Measurements from ENCODE around the gene CSK. TPM values are rescaled to one million over a fixed set of nuclear protein-coding genes. Genes with fewer than 3 reads are reported as not detected.
A peak's percentile ranks its signal among the peaks of the same experiment; 100 is the strongest.

The CSK gene
- total RNA-seq, 1 experiment from 2014 or later = 49.2 TPM

DNA sequence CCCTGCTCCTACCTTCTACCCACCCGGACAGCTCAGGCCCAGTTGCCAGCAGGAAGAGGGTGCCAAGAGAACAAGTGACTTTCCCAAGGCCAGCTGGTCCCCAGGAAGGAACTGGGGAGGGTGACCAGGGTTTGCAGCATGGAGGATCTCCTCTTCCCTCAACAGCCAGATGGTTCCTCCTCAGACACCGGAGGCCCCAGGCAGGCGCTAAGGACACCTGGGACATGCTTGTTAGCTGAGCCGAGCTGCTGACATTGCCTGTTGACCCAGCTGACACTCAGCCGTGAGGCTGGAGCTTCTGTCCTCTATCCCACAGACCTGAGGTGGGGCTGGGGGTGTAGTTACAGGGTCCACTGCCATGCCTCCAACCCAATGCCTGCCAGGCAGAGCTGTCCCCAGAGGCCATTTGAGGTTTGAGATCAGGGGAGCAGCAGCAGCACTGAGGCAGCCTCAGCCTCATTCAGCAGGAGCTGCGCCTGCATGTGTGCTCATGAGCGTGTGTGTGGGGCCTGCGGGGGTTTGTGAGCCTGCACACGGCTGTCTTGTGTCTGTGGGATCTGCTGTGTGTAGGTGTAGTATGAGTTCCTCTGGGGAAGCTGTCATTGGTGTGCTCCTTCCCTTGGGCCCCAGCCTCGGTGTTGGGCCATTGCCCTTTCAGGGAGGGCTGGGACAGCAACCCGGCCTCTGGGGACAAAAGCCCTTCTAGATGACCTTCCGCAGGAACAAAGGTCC lies 51.7 kb downstream of the CSK start:
- no peaks in the 10 kb centered on the region for H3K79me1 ChIP-seq (ENCODE audit: insufficient read depth, low read depth, low read length, poor library complexity, severe bottlenecking)
- DNase-seq = no peak
- no peaks in the 10 kb centered on the region for H3K4me1 ChIP-seq (ENCODE audit: insufficient read depth, low read length)
- H3K14ac ChIP-seq (ENCODE audit: insufficient read depth, low read length) = no peak overlapping the region; the same call in 1 of the 2 replicates
- no peaks in the 10 kb centered on the region for H3K9me3 ChIP-seq (ENCODE audit: control insufficient read depth, low read depth, low read length)
- no peak overlapping the region for H3K4me2 ChIP-seq (ENCODE audit: insufficient read depth, insufficient read length, low read length)
- no peak overlapping the region for H3K56ac ChIP-seq (ENCODE audit: insufficient read length, low read depth, low read length)
- Mint-ChIP-seq H3K27me3 (ENCODE audit: low read depth) (peaks cover 16% of the 10 kb centered on the region), H3K9me3 (no peaks in the 10 kb centered on the region), H3K4me3 (no peak overlapping the region), H3K27ac (peak overlapping the region in 2 of 3 experiments; percentile 61 to 84; a peak in 2 of 7 replicates), H3K36me3 (ENCODE audit: insufficient read depth in 1 of 3, low read depth in 3 of 3) (peaks cover 0 to 17% (median 10%) of the 10 kb centered on the region in 3 experiments; a peak in 5 of 7 replicates), H3K4me1 (peaks cover 4 to 22% of the 10 kb centered on the region in 2 experiments; a peak in 2 of 4 replicates)
- no peaks in the 10 kb centered on the region for H3K23me2 ChIP-seq (ENCODE audit: insufficient read length, low read depth, low read length, poor library complexity, severe bottlenecking)
- H3K27ac ChIP-seq (ENCODE audit: insufficient read length, low read depth, low read length) = no peak overlapping the region
- H3K27me3 ChIP-seq (ENCODE audit: insufficient read depth, low read length) = no peaks in the 10 kb centered on the region
- no peak overlapping the region for H2BK5ac ChIP-seq (ENCODE audit: insufficient read length, low read length)
- no peak overlapping the region for H4K8ac ChIP-seq (replicated peaks; ENCODE audit: insufficient read length, low read depth, low read length)
- H2AK5ac ChIP-seq (ENCODE audit: insufficient read length, low read length) = no peak overlapping the region
- no peak overlapping the region for H3K23ac ChIP-seq (ENCODE audit: insufficient read length, low read depth, low read length)
- H2AFZ ChIP-seq (ENCODE audit: low read length) = no peak overlapping the region
- no peak overlapping the region for H2BK20ac ChIP-seq (ENCODE audit: low read depth, low read length, poor library complexity, severe bottlenecking)
- H3K18ac ChIP-seq (ENCODE audit: insufficient read length, low read depth, low read length) = no peak overlapping the region
- H4K91ac ChIP-seq (ENCODE audit: insufficient read length, low read depth, low read length) = no peak overlapping the region
- no peaks in the 10 kb centered on the region for H3K79me2 ChIP-seq (ENCODE audit: insufficient read depth, low read length)
- H2BK12ac ChIP-seq (ENCODE audit: insufficient read length, low read depth, low read length) = no peak overlapping the region
- H3K4ac ChIP-seq (ENCODE audit: low read depth, low read length) = no peak overlapping the region
- no peak for TF ChIP-seq CTCF (conservative IDR thresholded peaks at IDR 0.05)
- no peak overlapping the region for H3T11ph ChIP-seq (ENCODE audit: low read length)
- no peak overlapping the region for H2BK120ac ChIP-seq (ENCODE audit: low read depth, low read length, poor library complexity, severe bottlenecking)
- peaks cover 3% of the 10 kb centered on the region for H4K20me1 ChIP-seq (ENCODE audit: control insufficient read depth, insufficient read depth, insufficient read length)
- no CpG with 5 or more reads among the region's 12 CpGs for WGBS (ENCODE audit: extremely low coverage, insufficient read length, low lambda C conversion rate)
- no peak overlapping the region for H4K5ac ChIP-seq (ENCODE audit: insufficient read length, low read depth, low read length)
- no peak overlapping the region for H3K9ac ChIP-seq (ENCODE audit: extremely low read depth, insufficient read length, low read length)
- H2BK15ac ChIP-seq (ENCODE audit: low read depth, low read length) = no peak overlapping the region

All from H9 (cell line).